GM21737 (cell line): Measurements from ENCODE around the gene PROKR1.
A peak's percentile ranks its signal among the peaks of the same experiment; 100 is the strongest.
"Not testable (repeated sequence)": the region's sequence is repeated elsewhere in the genome, so short reads cannot be mapped to it uniquely, and the experiment has no call there.

Experiments
- ATAC-seq: cut with Tn5 transposase; IDR thresholded peaks from one replicate; pipeline ENCODE4 v1.9.1; 2021; ENCODE audit warnings: mild to moderate bottlenecking, moderate library complexity; ENCODE audit not compliant: unreplicated experiment

Gene PROKR1

DNA sequence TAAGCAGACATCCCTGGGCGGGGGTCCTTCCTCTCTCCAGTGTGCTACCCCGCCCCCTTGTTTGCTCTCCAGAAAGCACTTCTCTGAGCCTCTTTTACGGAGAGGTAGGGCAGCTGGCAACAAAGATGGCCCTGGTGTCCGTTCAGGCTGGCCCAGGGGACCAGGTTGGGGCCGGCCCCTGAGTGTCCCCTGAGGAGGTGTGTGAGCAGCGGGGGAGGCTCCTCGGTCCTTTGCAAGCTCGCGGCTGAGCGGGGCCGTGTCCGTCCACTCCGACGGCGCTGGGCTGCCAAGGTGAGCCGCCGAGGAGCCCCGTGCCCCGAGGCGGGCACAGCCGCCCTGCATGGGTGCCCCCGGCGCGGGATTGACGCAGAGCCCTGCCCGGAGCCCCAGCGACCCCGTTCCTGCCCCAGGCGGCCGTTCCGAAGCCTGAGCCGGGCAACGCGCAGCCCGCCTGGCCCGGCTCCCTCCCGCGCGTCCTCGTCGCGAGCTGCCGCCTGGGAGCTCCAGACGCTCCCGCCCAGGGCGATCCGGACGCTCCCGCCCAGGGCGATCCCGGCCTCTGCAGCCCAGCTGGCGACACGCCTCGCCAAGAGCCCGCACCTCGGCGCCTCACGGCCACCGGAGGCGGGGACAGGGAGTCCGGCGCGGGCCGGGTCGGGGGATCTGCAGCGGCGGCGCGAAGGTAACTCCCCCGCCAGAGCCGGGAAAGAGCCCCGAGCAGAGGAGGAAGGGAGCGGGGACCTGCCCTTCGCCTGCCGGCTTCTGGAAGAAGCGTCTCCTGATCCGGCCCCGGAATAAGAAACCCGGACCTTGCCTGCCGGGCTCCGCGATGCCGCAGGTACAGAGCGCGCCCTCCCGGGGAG lies at the start of gene PROKR1:
PROKR1 (plus strand) TSS at position 569 of the 863 bp plus-strand sequence. CDS start 2,243 bp downstream, outside the sequence.
- ATAC-seq, result no peak

DNA sequence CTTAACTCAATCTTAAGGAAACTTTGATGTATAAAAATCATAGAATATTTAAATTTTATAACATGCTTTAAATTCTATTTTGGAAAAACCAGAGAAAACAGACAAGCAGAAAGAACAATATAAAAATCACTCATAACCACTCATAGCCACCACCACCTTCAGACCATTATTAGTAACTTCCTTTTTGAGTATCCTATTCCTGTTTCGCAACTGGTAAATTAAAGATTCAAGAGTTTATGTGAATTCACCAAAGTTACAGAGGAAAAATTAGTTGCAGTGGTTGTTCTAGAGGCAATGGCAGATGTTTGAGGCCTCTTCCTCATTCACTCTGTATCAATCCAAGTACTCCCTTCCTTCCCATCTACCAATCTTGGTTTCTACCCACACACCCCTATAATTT lies 49.3 kb upstream of the PROKR1 start:
- ATAC-seq, result no peak

GRCh38 chr2:68594674-68595492 lies 48.5 kb upstream of the PROKR1 start:
- peak; percentile 69 for ATAC-seq

DNA sequence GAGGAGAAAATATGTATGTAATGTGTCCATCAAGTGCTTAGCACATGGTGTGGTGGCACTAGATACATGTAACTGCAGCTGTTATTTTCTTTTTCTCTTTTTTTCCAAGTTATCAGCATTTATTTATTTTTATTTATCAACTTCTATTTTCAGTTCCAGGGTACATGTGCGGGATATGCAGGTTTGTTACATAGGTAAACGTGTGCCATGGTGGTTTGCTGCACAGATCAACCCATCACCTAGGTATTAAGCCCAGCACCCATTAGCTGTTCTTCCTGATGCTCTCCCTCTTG lies 47.9 kb upstream of the PROKR1 start:
- ATAC-seq, result not testable (repeated sequence)

DNA sequence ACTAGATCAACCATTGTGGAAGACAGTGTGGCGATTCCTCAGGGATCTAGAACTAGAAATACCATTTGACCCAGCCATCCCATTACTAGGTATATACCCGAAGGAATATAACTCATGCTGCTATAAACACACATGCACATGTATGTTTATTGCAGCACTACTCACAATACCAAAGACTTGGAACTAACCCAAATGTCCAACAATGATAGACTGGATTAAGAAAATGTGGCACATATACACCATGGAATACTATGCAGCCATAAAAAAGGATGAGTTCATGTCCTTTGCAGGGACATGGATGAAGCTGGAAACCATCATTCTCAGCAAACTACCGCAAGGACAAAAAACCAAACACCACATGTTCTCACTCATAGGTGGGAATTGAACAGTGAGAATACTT lies 42.9 kb upstream of the PROKR1 start:
- ATAC-seq, result not testable (repeated sequence)

DNA sequence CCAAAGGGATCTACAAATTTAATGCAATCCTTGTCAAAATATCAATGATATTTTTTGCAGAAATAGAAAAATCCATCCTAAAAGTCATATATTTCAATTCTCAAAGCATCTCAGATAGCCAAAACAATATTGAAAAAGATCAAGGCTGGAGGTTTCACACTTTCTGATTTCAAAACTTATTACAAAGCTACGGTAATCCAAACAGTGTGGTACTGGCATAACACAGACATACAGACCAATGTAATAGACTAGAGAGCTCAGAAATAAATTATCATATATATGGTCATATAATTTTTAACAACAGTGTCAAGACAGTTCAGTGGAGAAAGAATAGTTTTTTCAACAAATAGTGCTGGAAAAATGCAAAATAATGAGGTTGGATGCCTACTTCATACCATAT lies 40.3 kb upstream of the PROKR1 start:
- ATAC-seq, result no peak

DNA sequence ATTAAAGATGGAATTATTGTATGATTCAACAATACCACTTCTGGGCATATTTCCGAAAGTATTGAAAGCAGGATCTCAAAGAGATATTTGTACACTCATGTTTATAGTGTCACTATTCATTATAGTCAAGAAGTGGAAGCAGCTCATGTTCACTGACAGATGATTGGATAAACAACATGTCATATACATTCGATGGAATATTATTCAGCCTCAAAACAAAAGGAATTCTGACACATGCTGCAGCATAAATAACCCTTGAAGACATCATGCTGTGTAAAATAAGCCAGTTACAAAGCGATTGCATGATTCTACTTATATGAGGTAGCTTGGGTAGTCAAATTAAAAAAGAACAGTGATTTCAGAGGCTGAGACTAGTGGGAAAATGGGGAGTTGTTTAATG lies 39.3 kb upstream of the PROKR1 start:
- ATAC-seq, result no peak

GRCh38 chr2:68605939-68606338 lies 37.4 kb upstream of the PROKR1 start:
- ATAC-seq, result no peak

GRCh38 chr2:68606759-68607158 lies 36.6 kb upstream of the PROKR1 start:
- ATAC-seq, result no peak

DNA sequence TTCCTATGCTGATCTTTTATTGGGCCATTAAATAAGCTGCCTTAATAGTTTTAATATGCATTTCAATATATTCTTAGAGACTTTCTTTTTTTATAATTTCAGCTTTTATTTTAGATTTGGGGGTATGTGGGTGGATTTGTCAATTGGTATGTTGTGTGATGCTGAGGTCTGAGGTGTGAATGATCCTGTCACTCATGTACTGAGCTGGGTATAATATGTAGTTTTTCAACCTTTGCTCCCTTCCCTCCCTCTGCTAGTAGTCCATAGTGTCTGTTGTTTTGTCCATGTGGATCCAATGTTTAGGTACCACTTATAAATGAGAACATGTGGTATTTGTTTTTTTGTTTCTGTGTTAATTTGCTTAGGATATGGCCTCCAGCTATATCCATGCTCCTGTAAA lies 35.5 kb upstream of the PROKR1 start:
- no peak for ATAC-seq

DNA sequence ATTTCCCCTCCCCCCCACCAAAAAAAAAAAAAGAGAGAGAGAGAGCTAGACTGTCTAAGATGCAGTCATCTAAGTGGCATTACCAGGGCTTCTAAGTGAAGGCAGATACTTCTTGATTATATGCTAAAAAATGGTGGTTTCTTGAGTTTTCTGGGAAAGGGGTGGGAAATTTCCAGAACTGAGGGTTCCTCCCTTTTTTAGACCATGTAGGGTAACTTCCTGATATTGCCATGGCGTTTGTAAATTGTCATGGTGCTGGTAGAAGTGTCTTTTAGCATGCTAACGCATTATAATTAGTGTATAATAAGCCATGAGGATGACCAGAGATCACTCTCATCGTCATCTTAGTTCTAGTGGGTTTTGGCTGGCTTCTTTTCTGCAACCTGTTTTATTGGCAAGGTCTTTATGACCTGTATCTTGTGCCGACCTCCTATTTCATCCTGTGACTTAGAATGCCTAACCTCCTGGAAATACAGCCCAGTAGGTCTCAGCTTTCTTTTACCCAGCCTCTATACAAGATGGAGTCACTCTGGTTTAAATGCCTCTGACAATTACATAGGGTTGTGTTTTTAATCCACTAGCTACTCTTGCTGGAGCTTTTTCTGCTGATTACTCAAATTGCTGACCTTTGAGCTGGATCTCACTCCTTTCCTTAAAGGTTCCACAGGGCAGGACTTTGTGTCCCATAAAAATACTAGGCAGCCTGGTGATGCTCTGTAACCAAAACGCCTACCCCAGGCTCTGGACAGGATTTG lies 30.4 kb upstream of the PROKR1 start:
- no peak for ATAC-seq

DNA sequence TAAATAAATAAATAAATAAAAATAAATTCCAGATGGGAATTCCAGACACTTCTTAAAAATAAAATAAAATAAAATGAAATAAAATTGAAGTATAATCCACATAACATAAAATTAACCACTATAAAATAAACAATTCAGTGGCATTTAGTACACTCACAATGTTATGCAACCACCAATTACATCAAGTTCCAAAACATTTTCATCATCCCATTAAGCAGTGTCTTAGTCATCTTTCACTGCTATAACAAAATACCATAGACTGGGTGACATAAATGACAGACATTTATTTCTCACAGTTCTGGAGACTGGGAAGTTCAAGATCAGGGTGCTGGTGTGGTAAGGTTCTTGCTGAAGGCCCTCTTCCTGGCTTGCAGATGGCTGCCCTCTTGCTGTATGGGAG lies 22.6 kb upstream of the PROKR1 start:
- ATAC-seq, result no peak

DNA sequence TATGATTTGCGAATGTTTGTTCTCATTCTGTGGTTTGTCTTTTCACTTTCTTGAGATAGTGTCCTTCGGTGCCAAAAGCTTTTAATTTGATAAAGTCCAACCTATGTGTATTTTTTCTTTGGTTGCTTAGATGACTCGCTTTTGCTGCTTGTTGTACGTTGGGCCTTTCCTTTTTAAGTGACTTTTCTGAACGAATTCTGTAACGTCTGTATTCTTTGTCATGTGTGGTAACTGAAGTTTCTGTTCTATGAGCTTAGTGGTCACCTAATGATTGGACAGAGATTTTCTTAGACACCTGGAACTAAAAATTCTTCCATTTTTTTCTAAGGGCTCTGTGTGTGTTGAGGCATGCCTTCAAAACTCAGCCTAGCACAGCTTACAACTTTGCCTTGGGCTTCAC lies 19.6 kb upstream of the PROKR1 start:
- ATAC-seq, result no peak

GRCh38 chr2:68627615-68628014 lies 15.8 kb upstream of the PROKR1 start:
- ATAC-seq, result no peak

GRCh38 chr2:68632021-68632420 lies 11.4 kb upstream of the PROKR1 start:
- no peak for ATAC-seq

GRCh38 chr2:68637047-68637446 lies 6.3 kb upstream of the PROKR1 start:
- no peak for ATAC-seq

DNA sequence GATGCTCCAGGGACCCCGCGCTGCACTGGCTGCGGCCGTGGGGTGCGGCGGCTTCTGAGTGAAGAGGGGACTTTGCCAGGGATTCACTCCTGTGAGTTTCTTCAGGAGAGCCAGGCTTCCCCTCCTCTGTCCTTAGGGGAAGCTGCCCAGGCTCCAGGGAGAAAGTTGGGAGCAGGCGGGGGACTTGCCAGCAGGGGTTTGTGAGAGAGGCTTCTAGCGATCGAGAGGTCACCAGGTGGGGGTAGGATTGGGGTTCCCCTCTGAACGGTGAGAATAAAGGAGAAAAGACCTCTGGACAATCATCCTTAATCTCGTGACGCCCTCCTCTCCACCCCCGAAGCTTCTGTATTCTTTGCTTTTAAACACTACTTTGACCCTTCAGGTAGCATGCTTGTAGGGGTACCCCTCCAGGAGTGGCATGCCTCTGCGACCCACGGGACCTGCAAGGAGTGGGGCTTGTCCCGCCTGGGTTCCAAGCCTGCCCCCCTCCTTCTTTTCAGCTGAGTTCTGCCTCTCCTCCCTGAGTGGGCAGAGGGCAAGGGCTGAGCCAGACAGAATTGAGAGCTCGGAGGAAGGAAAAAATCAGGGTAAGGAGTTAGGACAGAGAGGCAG lies 601 bp downstream of the PROKR1 start:
- no peak for ATAC-seq

GRCh38 chr2:68645523-68645922 lies 2.1 kb downstream of the PROKR1 start:
- no peak for ATAC-seq

- no peak for ATAC-seq
Observed at GRCh38 chr2:68646303-68646702, 2.9 kb downstream of the PROKR1 start.

- ATAC-seq, result no peak
Observed at GRCh38 chr2:68650645-68651044, 7.3 kb downstream of the PROKR1 start.

GRCh38 chr2:68653034-68653433 lies 9.7 kb downstream of the PROKR1 start:
- no peak for ATAC-seq
